Measurements from ENCODE around the gene GCNT2. TPM values are rescaled to one million over a fixed set of nuclear protein-coding genes. Genes with fewer than 3 reads are reported as not detected.

Gene GCNT2
- total and polyA plus RNA-seq, 12 donors = 5.1 to 67.9 (median 45.0) TPM

GRCh38 chr6:10479939-10480700, 41.0 kb upstream of the GCNT2 start:
- Histone ChIP-seq H3K36me3 (no peaks in the 10 kb centered on the region), H3K4me3 (no peak overlapping the region), H3K27me3 (peaks cover 0 to 10% (median 0%) of the 10 kb centered on the region in 7 donors), H3K9me3 (peaks cover 0 to 3% (median 0%) of the 10 kb centered on the region in 11 donors), H3K4me1 (no peaks in the 10 kb centered on the region), H3K27ac (no peak overlapping the region)
- ATAC-seq = no peak
- DNase-seq = no peak
- no peak for TF ChIP-seq CTCF (IDR thresholded peaks at IDR 0.05)
- WGBS, 2 donors = 72 to 81% methylated on average over 7 of the region's 7 CpGs
- intact Hi-C loops (cut with DNase I) = loop anchor here in 9 of 10 donors (2.0 to 10.0 kb wide), 5 partner anchors 321 to 595 kb away; no protein-coding TSS in a partner anchor

- Histone ChIP-seq H3K27ac (no peak overlapping the region), H3K4me1 (no peaks in the 10 kb centered on the region), H3K36me3 (no peaks in the 10 kb centered on the region), H3K9me3 (peaks cover 0 to 3% (median 0%) of the 10 kb centered on the region in 11 donors), H3K4me3 (no peak overlapping the region), H3K27me3 (peaks cover 0 to 8% (median 0%) of the 10 kb centered on the region in 7 donors)
- ATAC-seq = no peak
- no peak for DNase-seq
- 39 to 65% methylated on average over 1 of the region's 1 CpG for WGBS, 2 donors
- TF ChIP-seq CTCF (IDR thresholded peaks at IDR 0.05) = no peak
- intact Hi-C loops (cut with DNase I) = loop anchor here in 1 of 10 donors (10.0 kb wide), 1 partner anchor 584 kb away; no protein-coding TSS in a partner anchor
These were observed 40.0 kb upstream of the GCNT2 start for GRCh38 chr6:10481101-10481500.

- TF ChIP-seq CTCF (IDR thresholded peaks at IDR 0.05) = no peak
- intact Hi-C loops (cut with DNase I) = loop anchor here in 1 of 10 donors (10.0 kb wide), 1 partner anchor 582 kb away; no protein-coding TSS in a partner anchor
- ATAC-seq = no peak
- DNase-seq = no peak
- Histone ChIP-seq H3K4me1 (no peaks in the 10 kb centered on the region), H3K36me3 (no peaks in the 10 kb centered on the region), H3K9me3 (peaks cover 0 to 3% (median 0%) of the 10 kb centered on the region in 11 donors), H3K4me3 (no peak overlapping the region), H3K27ac (no peak overlapping the region), H3K27me3 (peaks cover 0 to 9% (median 0%) of the 10 kb centered on the region in 7 donors)
- WGBS, 2 donors = 95 to 96% methylated on average over 44 to 46 of the region's 46 CpGs
These were observed 38.4 kb upstream of the GCNT2 start for GRCh38 chr6:10482636-10483257.

- 69 to 78% methylated on average over 3 of the region's 3 CpGs for WGBS, 2 donors
- TF ChIP-seq CTCF (IDR thresholded peaks at IDR 0.05) = no peak
- H3K4me1 ChIP-seq = no peaks in the 10 kb centered on the region
- ATAC-seq (no peak), DNase-seq (no peak)
- peaks cover 0 to 2% (median 0%) of the 10 kb centered on the region in 11 donors for H3K9me3 ChIP-seq
- H3K36me3 ChIP-seq = no peaks in the 10 kb centered on the region
- peaks cover 0 to 26% (median 0%) of the 10 kb centered on the region in 7 donors for H3K27me3 ChIP-seq
- no peak overlapping the region for H3K4me3 ChIP-seq
- no peak overlapping the region for H3K27ac ChIP-seq
- intact Hi-C loops (cut with DNase I) = loop anchor here in 1 of 10 donors (10.0 kb wide), 1 partner anchor 580 kb away; no protein-coding TSS in a partner anchor
These were observed 36.2 kb upstream of the GCNT2 start for GRCh38 chr6:10484912-10485311.
